ENCODE results near the gene OOSP3. TPM values are rescaled to one million over a fixed set of nuclear protein-coding genes. Genes with fewer than 3 reads are reported as not detected.

The OOSP3 gene
- total RNA-seq, 1 donor from 2014 or later, result 0.54 TPM

DNA sequence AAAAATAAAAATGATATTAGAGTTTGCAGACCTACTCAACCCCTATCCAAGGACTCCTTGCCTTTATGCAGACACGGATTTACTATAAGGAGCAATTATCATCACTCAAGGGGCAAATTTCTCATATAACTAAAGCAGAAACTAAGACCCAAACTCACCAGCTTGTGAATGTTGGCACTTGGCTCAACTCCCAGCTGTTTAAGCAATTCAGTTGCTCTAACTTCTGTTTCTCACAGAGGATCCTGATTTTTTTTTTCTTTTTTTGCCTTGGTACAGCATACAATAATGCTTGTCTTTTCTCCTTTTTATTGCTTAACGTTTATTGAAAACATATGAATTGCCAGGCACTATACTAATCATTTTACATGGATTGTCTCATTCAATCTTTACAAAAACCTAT is 23.7 kb upstream of the OOSP3 start:
- Mint-ChIP-seq H3K36me3 (ENCODE audit: low read depth, unreplicated experiment) (no peaks in the 10 kb centered on the region), H3K9me3 (ENCODE audit: unreplicated experiment) (no peaks in the 10 kb centered on the region), H3K27ac (ENCODE audit: unreplicated experiment) (no peak overlapping the region), H3K27me3 (ENCODE audit: unreplicated experiment) (peaks cover 1% of the 10 kb centered on the region), H3K4me3 (ENCODE audit: unreplicated experiment) (no peak overlapping the region), H3K4me1 (ENCODE audit: unreplicated experiment) (peaks cover 7% of the 10 kb centered on the region)
- no peak for DNase-seq (ENCODE audit: low spot score)
- TF ChIP-seq, protein P1, sequence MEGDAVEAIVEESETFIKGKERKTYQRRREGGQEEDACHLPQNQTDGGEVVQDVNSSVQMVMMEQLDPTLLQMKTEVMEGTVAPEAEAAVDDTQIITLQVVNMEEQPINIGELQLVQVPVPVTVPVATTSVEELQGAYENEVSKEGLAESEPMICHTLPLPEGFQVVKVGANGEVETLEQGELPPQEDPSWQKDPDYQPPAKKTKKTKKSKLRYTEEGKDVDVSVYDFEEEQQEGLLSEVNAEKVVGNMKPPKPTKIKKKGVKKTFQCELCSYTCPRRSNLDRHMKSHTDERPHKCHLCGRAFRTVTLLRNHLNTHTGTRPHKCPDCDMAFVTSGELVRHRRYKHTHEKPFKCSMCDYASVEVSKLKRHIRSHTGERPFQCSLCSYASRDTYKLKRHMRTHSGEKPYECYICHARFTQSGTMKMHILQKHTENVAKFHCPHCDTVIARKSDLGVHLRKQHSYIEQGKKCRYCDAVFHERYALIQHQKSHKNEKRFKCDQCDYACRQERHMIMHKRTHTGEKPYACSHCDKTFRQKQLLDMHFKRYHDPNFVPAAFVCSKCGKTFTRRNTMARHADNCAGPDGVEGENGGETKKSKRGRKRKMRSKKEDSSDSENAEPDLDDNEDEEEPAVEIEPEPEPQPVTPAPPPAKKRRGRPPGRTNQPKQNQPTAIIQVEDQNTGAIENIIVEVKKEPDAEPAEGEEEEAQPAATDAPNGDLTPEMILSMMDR (IDR thresholded peaks at IDR 0.05; ENCODE audit: unreplicated experiment), result no peak

DNA sequence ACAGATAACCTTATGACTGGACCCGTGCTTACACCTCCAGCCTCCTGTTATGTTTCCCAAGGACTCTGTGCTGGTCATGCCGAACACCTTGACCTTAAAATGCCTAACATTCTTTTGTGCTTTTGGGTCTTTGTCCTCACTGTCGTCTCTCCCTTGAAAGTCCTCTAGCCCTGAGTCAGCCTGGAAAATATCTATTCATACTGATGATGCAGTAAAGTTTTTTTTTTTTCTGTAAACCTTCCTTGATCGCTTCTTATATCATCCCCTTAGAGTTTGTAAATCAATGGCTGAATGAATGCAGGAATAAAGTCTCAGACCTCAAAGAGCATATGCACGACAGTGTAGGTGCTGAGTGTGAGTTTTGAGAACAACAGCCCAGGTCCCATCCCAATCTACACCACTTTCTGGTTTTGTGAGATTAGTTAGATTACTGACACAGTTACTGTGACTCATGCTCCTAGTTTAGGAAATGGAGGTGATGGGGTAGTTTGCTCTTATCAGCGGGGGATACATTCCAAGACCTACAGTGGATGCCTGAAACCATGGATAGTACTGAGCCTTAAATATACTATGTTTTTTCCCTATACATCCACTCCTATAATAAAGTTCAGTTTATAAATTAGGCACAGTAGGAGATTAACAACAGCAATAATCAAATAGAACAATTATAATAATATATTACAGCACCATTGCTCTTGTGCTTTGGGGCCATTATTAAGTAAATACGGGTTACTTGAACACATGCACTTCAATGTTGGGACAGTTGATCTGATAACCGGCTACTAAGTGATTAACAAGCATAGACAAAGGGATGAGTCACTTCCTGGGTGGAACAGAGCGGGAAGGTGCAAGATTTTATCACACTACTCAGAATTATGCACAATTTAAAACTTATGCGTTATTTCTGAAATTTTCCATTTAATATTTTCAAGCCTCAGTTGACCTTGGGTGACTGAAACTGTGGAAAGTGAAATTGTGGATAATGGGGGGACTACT is 20.8 kb upstream of the OOSP3 start:
- no peak overlapping the region for H3K4me3 Mint-ChIP-seq (ENCODE audit: unreplicated experiment)
- peaks cover 7% of the 10 kb centered on the region for H3K4me1 Mint-ChIP-seq (ENCODE audit: unreplicated experiment)
- TF ChIP-seq, protein P1 (IDR thresholded peaks at IDR 0.05; ENCODE audit: unreplicated experiment), result no peak
- no peaks in the 10 kb centered on the region for H3K9me3 Mint-ChIP-seq (ENCODE audit: unreplicated experiment)
- no peaks in the 10 kb centered on the region for H3K36me3 Mint-ChIP-seq (ENCODE audit: low read depth, unreplicated experiment)
- DNase-seq (ENCODE audit: low spot score), result no peak
- peaks cover 1% of the 10 kb centered on the region for H3K27me3 Mint-ChIP-seq (ENCODE audit: unreplicated experiment)
- H3K27ac Mint-ChIP-seq (ENCODE audit: unreplicated experiment), result no peak overlapping the region

DNA sequence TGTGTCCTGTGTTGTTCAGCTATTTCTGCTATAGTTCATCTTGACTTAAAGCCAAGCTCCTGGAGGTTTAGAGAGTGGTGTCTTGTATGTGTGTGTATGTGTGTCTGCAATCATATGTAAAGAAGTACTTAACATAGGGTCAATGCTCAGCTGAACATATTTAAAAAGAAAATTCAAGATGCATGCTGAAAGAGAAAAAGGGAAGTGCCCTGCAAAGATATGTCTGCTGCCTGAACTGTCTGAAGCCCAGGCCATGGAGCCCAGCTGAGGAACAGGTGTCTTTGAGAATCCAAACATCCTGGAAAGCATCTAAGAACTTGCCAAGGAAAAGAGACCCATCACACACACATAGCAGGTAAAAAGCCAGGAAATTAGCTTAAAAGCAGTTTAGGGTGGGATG is 18.9 kb upstream of the OOSP3 start:
- Mint-ChIP-seq H3K36me3 (ENCODE audit: low read depth, unreplicated experiment) (no peaks in the 10 kb centered on the region), H3K4me3 (ENCODE audit: unreplicated experiment) (no peak overlapping the region), H3K4me1 (ENCODE audit: unreplicated experiment) (peaks cover 7% of the 10 kb centered on the region), H3K27me3 (ENCODE audit: unreplicated experiment) (peaks cover 1% of the 10 kb centered on the region), H3K27ac (ENCODE audit: unreplicated experiment) (no peak overlapping the region), H3K9me3 (ENCODE audit: unreplicated experiment) (no peaks in the 10 kb centered on the region)
- DNase-seq (ENCODE audit: low spot score), result no peak
- TF ChIP-seq, protein P1 (IDR thresholded peaks at IDR 0.05; ENCODE audit: unreplicated experiment), result no peak

DNA sequence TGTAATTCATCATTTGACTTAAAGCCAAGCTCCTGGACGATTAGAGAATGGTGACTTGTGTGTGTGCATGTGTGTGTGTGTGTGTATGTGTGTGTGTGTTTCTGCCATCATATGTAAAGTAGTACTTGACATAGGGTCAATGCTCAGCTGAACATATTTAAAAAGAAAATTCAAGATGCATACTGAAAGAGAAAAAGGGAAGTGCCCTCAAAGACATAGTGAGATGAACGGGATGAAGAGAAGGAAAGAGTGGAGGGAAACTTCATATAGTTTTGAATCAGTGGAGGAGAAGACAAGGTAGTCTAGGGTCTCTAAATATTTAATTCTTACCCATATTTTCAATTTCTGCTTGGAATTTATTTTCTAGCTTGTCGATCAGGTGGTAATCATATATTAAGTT is 16.3 kb upstream of the OOSP3 start:
- Mint-ChIP-seq H3K27me3 (ENCODE audit: unreplicated experiment) (peaks cover 1% of the 10 kb centered on the region), H3K36me3 (ENCODE audit: low read depth, unreplicated experiment) (peaks cover 4% of the 10 kb centered on the region), H3K27ac (ENCODE audit: unreplicated experiment) (no peak overlapping the region), H3K4me3 (ENCODE audit: unreplicated experiment) (no peak overlapping the region), H3K4me1 (ENCODE audit: unreplicated experiment) (peaks cover 5% of the 10 kb centered on the region), H3K9me3 (ENCODE audit: unreplicated experiment) (no peaks in the 10 kb centered on the region)
- TF ChIP-seq, protein P1 (IDR thresholded peaks at IDR 0.05; ENCODE audit: unreplicated experiment), result no peak
- DNase-seq (ENCODE audit: low spot score), result no peak

DNA sequence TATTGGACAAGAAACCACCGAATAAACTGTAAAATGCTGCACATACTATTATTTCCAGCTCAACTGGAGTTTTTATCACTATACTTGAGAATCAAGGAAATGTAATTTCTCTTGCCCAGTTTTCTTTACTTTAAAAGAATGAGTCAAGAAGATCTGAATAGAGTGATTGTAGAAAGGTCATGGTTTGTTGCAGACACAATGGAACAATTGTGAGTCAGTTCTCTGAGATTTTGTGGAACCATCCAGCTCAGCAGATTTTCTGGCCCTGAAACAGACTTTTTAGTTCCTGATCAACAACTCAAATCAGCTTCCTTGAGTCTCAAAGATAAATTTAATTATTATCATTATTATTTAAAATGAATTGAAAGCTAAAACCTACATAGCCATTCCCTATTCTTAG is 13.6 kb upstream of the OOSP3 start:
- H3K4me1 Mint-ChIP-seq (ENCODE audit: unreplicated experiment), result no peaks in the 10 kb centered on the region
- no peaks in the 10 kb centered on the region for H3K27me3 Mint-ChIP-seq (ENCODE audit: unreplicated experiment)
- no peak overlapping the region for H3K27ac Mint-ChIP-seq (ENCODE audit: unreplicated experiment)
- TF ChIP-seq, protein P1 (IDR thresholded peaks at IDR 0.05; ENCODE audit: unreplicated experiment), result no peak
- H3K9me3 Mint-ChIP-seq (ENCODE audit: unreplicated experiment), result no peaks in the 10 kb centered on the region
- peaks cover 8% of the 10 kb centered on the region for H3K36me3 Mint-ChIP-seq (ENCODE audit: low read depth, unreplicated experiment)
- no peak for DNase-seq (ENCODE audit: low spot score)
- H3K4me3 Mint-ChIP-seq (ENCODE audit: unreplicated experiment), result no peak overlapping the region
